GM18858 (cell line): Measurements from ENCODE around the gene AP1S2.
"Not testable (repeated sequence)": the region's sequence is repeated elsewhere in the genome, so short reads cannot be mapped to it uniquely, and the experiment has no call there.

Experiments used
- ATAC-seq: cut with Tn5 transposase; IDR thresholded peaks from one replicate; pipeline ENCODE4 v1.9.1; 2021; ENCODE audit not compliant: unreplicated experiment

Gene AP1S2

GRCh38 chrX:15854712-15855567, at the start of gene AP1S2:
Gene AP1S2 (minus strand): TSS chrX:15854813. CDS start chrX:15852524, 2,289 bp downstream.
- peak; percentile 87 for ATAC-seq

- peak; percentile 94 for ATAC-seq
Observed at GRCh38 chrX:15903186-15903681, 48.6 kb upstream of the AP1S2 start.

- no peak for ATAC-seq
Observed at GRCh38 chrX:15895334-15895733, 40.7 kb upstream of the AP1S2 start.

- no peak for ATAC-seq
Observed at GRCh38 chrX:15894724-15895123, 40.1 kb upstream of the AP1S2 start.

- ATAC-seq: no peak
Observed at GRCh38 chrX:15890463-15890862, 35.9 kb upstream of the AP1S2 start.

GRCh38 chrX:15888062-15888461, 33.4 kb upstream of the AP1S2 start:
- ATAC-seq: no peak

GRCh38 chrX:15883540-15883863, 28.9 kb upstream of the AP1S2 start:
- no peak for ATAC-seq

- ATAC-seq: peak; percentile 65
Observed at GRCh38 chrX:15882704-15883539, 28.3 kb upstream of the AP1S2 start.

GRCh38 chrX:15881381-15881897, 26.8 kb upstream of the AP1S2 start:
- no peak for ATAC-seq

- ATAC-seq: not testable (repeated sequence)
Observed at GRCh38 chrX:15877914-15878313, 23.3 kb upstream of the AP1S2 start.

- no peak for ATAC-seq
Observed at GRCh38 chrX:15877380-15877779, 22.8 kb upstream of the AP1S2 start.

- ATAC-seq: no peak
Observed at GRCh38 chrX:15874672-15875071, 20.1 kb upstream of the AP1S2 start.

GRCh38 chrX:15873566-15873965, 19.0 kb upstream of the AP1S2 start:
- ATAC-seq: no peak

- ATAC-seq: no peak
Observed at GRCh38 chrX:15870310-15870709, 15.7 kb upstream of the AP1S2 start.

- ATAC-seq: no peak
Observed at GRCh38 chrX:15869695-15870094, 15.1 kb upstream of the AP1S2 start.

GRCh38 chrX:15866147-15866546, 11.5 kb upstream of the AP1S2 start:
- ATAC-seq: no peak

- ATAC-seq: no peak
Observed at GRCh38 chrX:15864629-15865028, 10.0 kb upstream of the AP1S2 start.

GRCh38 chrX:15864023-15864422, 9.4 kb upstream of the AP1S2 start:
- no peak for ATAC-seq

- ATAC-seq: no peak
Observed at GRCh38 chrX:15860921-15861320, 6.3 kb upstream of the AP1S2 start.

GRCh38 chrX:15858051-15858450, 3.4 kb upstream of the AP1S2 start:
- no peak for ATAC-seq

GRCh38 chrX:15856636-15857035, 2.0 kb upstream of the AP1S2 start:
- ATAC-seq: no peak

- no peak for ATAC-seq
Observed at GRCh38 chrX:15856222-15856587, 1.6 kb upstream of the AP1S2 start.
